Liver (tissue), 9 donors: ENCODE data around the gene MED16. TPM values are rescaled to one million over a fixed set of nuclear protein-coding genes. Genes with fewer than 3 reads are reported as not detected.

Experiments used
- DNase-seq: peaks from one replicate; pipeline ENCODE4 v3.0.0-alpha.2; 2017; ENCODE audit warnings: low spot score
- H3K27ac ChIP-seq, 2 donors: one replicate each; pipeline ENCODE4 v1.7.0; 2013; ENCODE audit warnings: inconsistent platforms in 2 of 2, low read length in 2 of 2, control low read depth in 1 of 2, low read depth in 1 of 2, mild to moderate bottlenecking in 1 of 2
- H3K27me3 ChIP-seq, 4 donors: one replicate each; pipeline versions ENCODE4 v1.6.1 to v1.7.0; 2013; ENCODE audit warnings: low read length in 3 of 4, inconsistent platforms in 1 of 4, mild to moderate bottlenecking in 1 of 4, moderate library complexity in 1 of 4; ENCODE audit not compliant: control insufficient read depth in 4 of 4, insufficient read depth in 4 of 4
- H3K36me3 ChIP-seq, 4 donors: one replicate each; pipeline versions ENCODE4 v1.6.1 to v1.7.0; 2013; ENCODE audit warnings: low read length in 3 of 4, mild to moderate bottlenecking in 3 of 4, low read depth in 1 of 4, moderate library complexity in 1 of 4; ENCODE audit not compliant: control insufficient read depth in 4 of 4, insufficient read depth in 3 of 4
- H3K4me1 ChIP-seq, 4 donors: one replicate each; pipeline versions ENCODE4 v1.6.1 to v1.7.0; 2013; ENCODE audit warnings: low read length in 3 of 4, mild to moderate bottlenecking in 3 of 4, moderate library complexity in 1 of 4; ENCODE audit not compliant: control insufficient read depth in 4 of 4, insufficient read depth in 4 of 4
- H3K4me3 ChIP-seq, 3 donors: one replicate each; pipeline versions ENCODE4 v1.6.1 to v1.7.0; 2013; ENCODE audit warnings: low read length in 3 of 3, control low read depth in 1 of 3, low read depth in 1 of 3, mild to moderate bottlenecking in 1 of 3
- H3K9ac ChIP-seq, 2 donors: one replicate each; pipeline ENCODE4 v1.7.0; 2013; ENCODE audit warnings: low read length in 2 of 2, mild to moderate bottlenecking in 2 of 2, moderate library complexity in 2 of 2, control low read depth in 1 of 2, low read depth in 1 of 2
- H3K9me3 ChIP-seq, 4 donors: one replicate each; pipeline versions ENCODE4 v1.6.1 to v1.7.0; 2013; ENCODE audit warnings: low read length in 3 of 4; ENCODE audit not compliant: control insufficient read depth in 4 of 4
- EGR1 ChIP-seq, 2 donors: IDR thresholded peaks; 2 replicates each; pipeline ENCODE4 v1.6.1; 2016 to 2018; ENCODE audit warnings: antibody characterized with exemption in 2 of 2, low read depth in 2 of 2
- FOXA1 ChIP-seq: IDR thresholded peaks from 2 replicates; pipeline ENCODE4 v1.6.1; 2016; ENCODE audit warnings: antibody characterized with exemption
- FOXA2 ChIP-seq: IDR thresholded peaks from 2 replicates; pipeline ENCODE4 v1.6.1; 2016; ENCODE audit warnings: antibody characterized with exemption
- GABPA ChIP-seq, 2 donors: IDR thresholded peaks in 1 of 2; conservative IDR thresholded peaks in 1 of 2; 2 replicates each; pipeline ENCODE4 v1.6.1; 2016; ENCODE audit warnings: antibody characterized with exemption in 2 of 2, mild to moderate bottlenecking in 1 of 2, moderate library complexity in 1 of 2
- HNF4A ChIP-seq, 2 donors: conservative IDR thresholded peaks; 2 replicates each; pipeline ENCODE4 v1.6.1; 2016; ENCODE audit warnings: antibody characterized with exemption in 2 of 2, mild to moderate bottlenecking in 2 of 2
- HNF4G ChIP-seq: IDR thresholded peaks from 2 replicates; pipeline ENCODE4 v1.6.1; 2016; ENCODE audit warnings: antibody characterized with exemption
- JUND ChIP-seq, 2 donors: IDR thresholded peaks; 2 replicates each; pipeline ENCODE4 v1.6.1; 2016; ENCODE audit warnings: antibody characterized with exemption in 2 of 2
- NR2F2 ChIP-seq: IDR thresholded peaks from 2 replicates; pipeline ENCODE4 v1.6.1; 2016; ENCODE audit warnings: antibody characterized with exemption
- RAD21 ChIP-seq, 2 donors: IDR thresholded peaks; 2 replicates each; pipeline ENCODE4 v1.6.1; 2016; ENCODE audit warnings: antibody characterized with exemption in 2 of 2, mild to moderate bottlenecking in 2 of 2
- RXRA ChIP-seq, 2 donors: IDR thresholded peaks; 2 replicates each; pipeline ENCODE4 v1.6.1; 2017 to 2018; ENCODE audit warnings: antibody characterized with exemption in 2 of 2, mild to moderate bottlenecking in 1 of 2
- SP1 ChIP-seq: IDR thresholded peaks from 2 replicates; pipeline ENCODE4 v1.6.1; 2018; ENCODE audit warnings: antibody characterized with exemption, mild to moderate bottlenecking
- TAF1 ChIP-seq: conservative IDR thresholded peaks from 2 replicates; pipeline ENCODE4 v1.6.1; 2016; ENCODE audit warnings: antibody characterized with exemption, mild to moderate bottlenecking
- YY1 ChIP-seq: IDR thresholded peaks from 2 replicates; pipeline ENCODE4 v1.6.1; 2016; ENCODE audit warnings: antibody characterized with exemption, mild to moderate bottlenecking
- WGBS: extraction: QIAGEN DNeasy Blood & Tissue Kit; methylation state at CpG from one replicate; pipeline ENCODE4 v1.1.7; 2013; 5-methylcytosine and 5-hydroxymethylcytosine counted together
- polyA plus RNA-seq, 2 donors: library from polyadenylated mRNA; stranded (reverse) in 1 of 2; unstranded in 1 of 2; fragments of 200-250 nt in 1 of 2; fragments of >200 nt in 1 of 2; fragmentation: Nextera tagmentation in 1 of 2; extraction: Ambion mirVana in 1 of 2; gene quantifications; one replicate each; pipeline versions ENCODE4 v1.2.1 to v1.2.3, GENCODE V29; 2013 to 2015
- total RNA-seq, 2 donors: library from RNA; depleted of rRNA; stranded (reverse); fragments of >200 nt; gene quantifications; one replicate each; pipeline ENCODE4 v1.2.3, GENCODE V29; 2014
- TF ChIP-seq, protein P1 (sequence below): IDR thresholded peaks from 2 replicates; pipeline ENCODE4 v1.6.1; 2016; ENCODE audit warnings: antibody characterized with exemption, mild to moderate bottlenecking
- TF ChIP-seq, protein P2 (sequence below): IDR thresholded peaks from 2 replicates; pipeline ENCODE4 v1.6.1; 2016; ENCODE audit warnings: antibody characterized with exemption
- TF ChIP-seq, protein P3 (sequence below): fragments of 150-350 bp; IDR thresholded peaks from 2 replicates; pipeline ENCODE4 v1.5.1; 2017; ENCODE audit warnings: improper control_type of control experiment, low read depth, low read length; ENCODE audit not compliant: missing input control
- TF ChIP-seq, protein P4 (sequence below): IDR thresholded peaks from 2 replicates; pipeline ENCODE4 v1.6.1; 2016; ENCODE audit warnings: antibody characterized with exemption
- donor health status: healthy.
- donor health status: healthy.
- donor health status: healthy.
- donor health status: healthy.
- donor health status: healthy.

MED16 gene
- total and polyA plus RNA-seq, 4 donors: 30.6 to 50.5 (median 41.0) TPM

DNA sequence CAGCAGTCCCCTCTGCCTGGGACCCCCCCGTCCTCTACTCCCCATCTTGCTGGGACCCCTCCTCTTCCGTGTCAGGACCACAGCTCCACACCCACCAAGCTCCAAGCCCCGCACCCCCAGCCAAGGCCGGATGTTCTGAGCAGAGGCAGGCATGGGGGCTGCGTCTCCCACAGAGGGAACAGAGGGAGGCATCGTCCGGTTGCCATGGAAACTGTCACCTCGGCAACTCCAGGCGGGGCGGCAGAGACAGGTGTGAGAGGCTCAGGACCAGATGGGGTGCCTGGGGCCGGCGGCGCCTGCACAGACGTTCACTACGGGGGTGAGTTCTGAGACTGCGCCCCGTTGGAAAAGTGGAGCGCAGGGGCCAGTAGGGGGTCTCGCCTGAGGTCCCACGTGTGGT lies 5.7 kb upstream of the MED16 start (continued):
- TF ChIP-seq, protein P1, sequence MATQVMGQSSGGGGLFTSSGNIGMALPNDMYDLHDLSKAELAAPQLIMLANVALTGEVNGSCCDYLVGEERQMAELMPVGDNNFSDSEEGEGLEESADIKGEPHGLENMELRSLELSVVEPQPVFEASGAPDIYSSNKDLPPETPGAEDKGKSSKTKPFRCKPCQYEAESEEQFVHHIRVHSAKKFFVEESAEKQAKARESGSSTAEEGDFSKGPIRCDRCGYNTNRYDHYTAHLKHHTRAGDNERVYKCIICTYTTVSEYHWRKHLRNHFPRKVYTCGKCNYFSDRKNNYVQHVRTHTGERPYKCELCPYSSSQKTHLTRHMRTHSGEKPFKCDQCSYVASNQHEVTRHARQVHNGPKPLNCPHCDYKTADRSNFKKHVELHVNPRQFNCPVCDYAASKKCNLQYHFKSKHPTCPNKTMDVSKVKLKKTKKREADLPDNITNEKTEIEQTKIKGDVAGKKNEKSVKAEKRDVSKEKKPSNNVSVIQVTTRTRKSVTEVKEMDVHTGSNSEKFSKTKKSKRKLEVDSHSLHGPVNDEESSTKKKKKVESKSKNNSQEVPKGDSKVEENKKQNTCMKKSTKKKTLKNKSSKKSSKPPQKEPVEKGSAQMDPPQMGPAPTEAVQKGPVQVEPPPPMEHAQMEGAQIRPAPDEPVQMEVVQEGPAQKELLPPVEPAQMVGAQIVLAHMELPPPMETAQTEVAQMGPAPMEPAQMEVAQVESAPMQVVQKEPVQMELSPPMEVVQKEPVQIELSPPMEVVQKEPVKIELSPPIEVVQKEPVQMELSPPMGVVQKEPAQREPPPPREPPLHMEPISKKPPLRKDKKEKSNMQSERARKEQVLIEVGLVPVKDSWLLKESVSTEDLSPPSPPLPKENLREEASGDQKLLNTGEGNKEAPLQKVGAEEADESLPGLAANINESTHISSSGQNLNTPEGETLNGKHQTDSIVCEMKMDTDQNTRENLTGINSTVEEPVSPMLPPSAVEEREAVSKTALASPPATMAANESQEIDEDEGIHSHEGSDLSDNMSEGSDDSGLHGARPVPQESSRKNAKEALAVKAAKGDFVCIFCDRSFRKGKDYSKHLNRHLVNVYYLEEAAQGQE: no peak
- no peak for TF ChIP-seq GABPA (IDR thresholded peaks at IDR 0.05 in 1 of 2, conservative IDR thresholded peaks at IDR 0.05 in 1 of 2)
- TF ChIP-seq SP1: no peak
- no peak for TF ChIP-seq TAF1
- no peak for TF ChIP-seq RAD21 (IDR thresholded peaks at IDR 0.05)
- no peak for TF ChIP-seq RXRA (IDR thresholded peaks at IDR 0.05)
- TF ChIP-seq, protein P2, sequence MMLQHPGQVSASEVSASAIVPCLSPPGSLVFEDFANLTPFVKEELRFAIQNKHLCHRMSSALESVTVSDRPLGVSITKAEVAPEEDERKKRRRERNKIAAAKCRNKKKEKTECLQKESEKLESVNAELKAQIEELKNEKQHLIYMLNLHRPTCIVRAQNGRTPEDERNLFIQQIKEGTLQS: no peak
- TF ChIP-seq FOXA2: no peak

DNA sequence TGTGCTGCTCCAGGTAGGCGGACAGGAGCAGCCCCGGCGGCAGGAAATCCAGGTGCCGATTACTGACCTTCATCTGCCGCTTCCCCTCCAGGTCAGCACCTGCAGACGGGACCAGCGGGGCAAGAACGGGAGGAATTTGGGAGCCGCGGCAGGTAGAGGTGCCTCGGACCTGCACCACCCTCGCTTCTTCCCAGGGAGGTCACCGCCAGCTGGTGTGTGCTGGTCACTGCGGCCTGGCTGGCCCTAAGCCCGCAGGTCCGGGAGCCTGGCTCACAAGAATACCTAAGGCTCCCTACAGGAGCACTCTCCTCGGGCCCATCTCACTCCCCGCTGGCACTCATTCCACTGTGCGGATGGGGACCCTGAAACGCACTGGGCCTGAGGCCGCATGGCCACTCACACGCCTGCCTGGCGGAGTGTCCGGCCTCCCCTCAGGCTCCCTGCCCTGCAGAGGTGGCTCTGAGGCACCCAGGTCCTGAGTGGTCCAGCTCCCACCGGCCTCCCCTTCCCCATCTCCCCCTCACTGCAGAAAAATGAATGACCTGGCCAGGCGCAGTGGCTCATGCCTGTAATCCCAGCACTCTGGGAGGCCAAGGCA lies 4.6 kb upstream of the MED16 start:
- peaks cover 0 to 13% (median 4%) of the 10 kb centered on the region in 4 donors for H3K36me3 ChIP-seq
- H3K27me3 ChIP-seq: no peaks in the 10 kb centered on the region
- 95% methylated on average over 26 of the region's 26 CpGs for WGBS
- H3K9me3 ChIP-seq: no peaks in the 10 kb centered on the region
- H3K9ac ChIP-seq: no peak overlapping the region
- H3K27ac ChIP-seq: no peak overlapping the region
- no peak for DNase-seq
- H3K4me1 ChIP-seq: peaks cover 5 to 7% (median 5%) of the 10 kb centered on the region in 4 donors
- no peak overlapping the region for H3K4me3 ChIP-seq
- TF ChIP-seq, protein P2: no peak
- TF ChIP-seq RXRA (IDR thresholded peaks at IDR 0.05) (no peak), JUND (IDR thresholded peaks at IDR 0.05) (no peak), SP1 (no peak), FOXA1 (no peak), YY1 (no peak), EGR1 (IDR thresholded peaks at IDR 0.05; ENCODE audit: low read depth in 2 of 2) (no peak), HNF4G (no peak), NR2F2 (no peak), FOXA2 (no peak), HNF4A (conservative IDR thresholded peaks at IDR 0.05) (no peak), RAD21 (IDR thresholded peaks at IDR 0.05) (no peak)

DNA sequence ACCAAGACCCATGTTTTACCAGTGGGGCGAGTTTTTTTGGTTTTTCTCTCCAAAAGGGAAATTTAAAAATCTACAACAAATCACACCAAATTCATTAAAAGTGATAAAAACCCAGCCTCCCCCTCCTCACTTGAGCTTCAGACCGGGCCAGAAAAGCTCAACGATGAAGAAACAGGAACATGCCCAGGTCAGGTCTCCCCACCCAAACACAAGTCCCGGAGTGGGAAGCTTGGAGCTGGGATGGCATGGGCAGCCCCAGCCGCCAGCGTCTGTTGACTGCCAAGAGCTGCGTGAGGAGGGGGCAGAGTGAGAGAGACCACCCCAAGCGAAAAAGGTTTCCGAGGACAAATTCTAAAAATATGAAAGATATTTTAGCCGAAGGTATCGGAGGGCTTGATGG lies 4.0 kb upstream of the MED16 start:
- peaks cover 0 to 11% (median 4%) of the 10 kb centered on the region in 4 donors for H3K36me3 ChIP-seq
- no peak overlapping the region for H3K4me3 ChIP-seq
- no peaks in the 10 kb centered on the region for H3K9me3 ChIP-seq
- TF ChIP-seq, protein P2: no peak
- TF ChIP-seq TAF1: no peak
- no peak for TF ChIP-seq FOXA1
- TF ChIP-seq NR2F2: no peak
- TF ChIP-seq HNF4A (conservative IDR thresholded peaks at IDR 0.05): no peak
- no peak for TF ChIP-seq EGR1 (IDR thresholded peaks at IDR 0.05; ENCODE audit: low read depth in 2 of 2)
- no peak for TF ChIP-seq HNF4G
- TF ChIP-seq, protein P3, sequence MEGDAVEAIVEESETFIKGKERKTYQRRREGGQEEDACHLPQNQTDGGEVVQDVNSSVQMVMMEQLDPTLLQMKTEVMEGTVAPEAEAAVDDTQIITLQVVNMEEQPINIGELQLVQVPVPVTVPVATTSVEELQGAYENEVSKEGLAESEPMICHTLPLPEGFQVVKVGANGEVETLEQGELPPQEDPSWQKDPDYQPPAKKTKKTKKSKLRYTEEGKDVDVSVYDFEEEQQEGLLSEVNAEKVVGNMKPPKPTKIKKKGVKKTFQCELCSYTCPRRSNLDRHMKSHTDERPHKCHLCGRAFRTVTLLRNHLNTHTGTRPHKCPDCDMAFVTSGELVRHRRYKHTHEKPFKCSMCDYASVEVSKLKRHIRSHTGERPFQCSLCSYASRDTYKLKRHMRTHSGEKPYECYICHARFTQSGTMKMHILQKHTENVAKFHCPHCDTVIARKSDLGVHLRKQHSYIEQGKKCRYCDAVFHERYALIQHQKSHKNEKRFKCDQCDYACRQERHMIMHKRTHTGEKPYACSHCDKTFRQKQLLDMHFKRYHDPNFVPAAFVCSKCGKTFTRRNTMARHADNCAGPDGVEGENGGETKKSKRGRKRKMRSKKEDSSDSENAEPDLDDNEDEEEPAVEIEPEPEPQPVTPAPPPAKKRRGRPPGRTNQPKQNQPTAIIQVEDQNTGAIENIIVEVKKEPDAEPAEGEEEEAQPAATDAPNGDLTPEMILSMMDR: no peak
- no peak for TF ChIP-seq RAD21 (IDR thresholded peaks at IDR 0.05)
- TF ChIP-seq, protein P4, sequence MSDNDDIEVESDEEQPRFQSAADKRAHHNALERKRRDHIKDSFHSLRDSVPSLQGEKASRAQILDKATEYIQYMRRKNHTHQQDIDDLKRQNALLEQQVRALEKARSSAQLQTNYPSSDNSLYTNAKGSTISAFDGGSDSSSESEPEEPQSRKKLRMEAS: no peak
- TF ChIP-seq, protein P1: no peak
- H3K4me1 ChIP-seq: peaks cover 3 to 7% (median 5%) of the 10 kb centered on the region in 4 donors
- no peak overlapping the region for H3K9ac ChIP-seq
- H3K27me3 ChIP-seq: no peaks in the 10 kb centered on the region
- H3K27ac ChIP-seq: no peak overlapping the region
- WGBS: 92% methylated on average over 11 of the region's 11 CpGs
- DNase-seq: no peak
